Measurements from ENCODE around the gene SCAPER. TPM values are rescaled to one million over a fixed set of nuclear protein-coding genes. Genes with fewer than 3 reads are reported as not detected.

SCAPER gene
- total and polyA plus RNA-seq, 10 of the 15 experiments (the other 5 are each of a cell fraction or from before 2014, with no cell fraction given), result 1.0 to 7.7 (median 3.9) TPM

DNA sequence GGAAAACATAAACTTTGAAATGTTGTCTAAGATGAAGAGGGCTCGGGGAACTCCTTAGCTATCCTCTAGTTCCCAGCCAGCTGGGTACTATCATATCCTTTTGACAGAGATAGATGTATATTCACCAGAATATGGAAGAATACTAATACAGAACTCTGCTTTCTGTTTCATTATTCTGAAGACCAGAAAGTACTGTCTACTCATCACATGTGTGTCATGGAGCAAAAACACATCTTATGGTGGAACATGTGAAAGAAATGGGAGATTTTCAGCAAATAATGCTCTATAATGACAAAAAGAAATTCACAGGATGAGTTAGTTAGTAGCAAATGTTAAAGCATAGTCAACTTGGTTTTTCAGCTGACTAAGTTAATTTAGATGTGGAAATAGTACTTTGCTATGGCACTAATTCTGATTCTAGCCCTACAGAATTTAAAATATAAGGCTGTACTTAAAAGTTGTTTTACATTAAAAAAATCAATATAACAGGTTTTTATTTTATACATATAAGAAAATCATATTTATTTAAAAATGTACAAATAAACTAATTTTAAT lies 552.0 kb downstream of the SCAPER start (continued):
- TF ChIP-seq, protein P1, sequence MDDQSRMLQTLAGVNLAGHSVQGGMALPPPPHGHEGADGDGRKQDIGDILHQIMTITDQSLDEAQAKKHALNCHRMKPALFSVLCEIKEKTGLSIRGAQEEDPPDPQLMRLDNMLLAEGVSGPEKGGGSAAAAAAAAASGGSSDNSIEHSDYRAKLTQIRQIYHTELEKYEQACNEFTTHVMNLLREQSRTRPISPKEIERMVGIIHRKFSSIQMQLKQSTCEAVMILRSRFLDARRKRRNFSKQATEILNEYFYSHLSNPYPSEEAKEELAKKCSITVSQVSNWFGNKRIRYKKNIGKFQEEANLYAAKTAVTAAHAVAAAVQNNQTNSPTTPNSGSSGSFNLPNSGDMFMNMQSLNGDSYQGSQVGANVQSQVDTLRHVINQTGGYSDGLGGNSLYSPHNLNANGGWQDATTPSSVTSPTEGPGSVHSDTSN (IDR thresholded peaks at IDR 0.05; ENCODE audit: insufficient replicate concordance, low read depth, low read length), result no peak

DNA sequence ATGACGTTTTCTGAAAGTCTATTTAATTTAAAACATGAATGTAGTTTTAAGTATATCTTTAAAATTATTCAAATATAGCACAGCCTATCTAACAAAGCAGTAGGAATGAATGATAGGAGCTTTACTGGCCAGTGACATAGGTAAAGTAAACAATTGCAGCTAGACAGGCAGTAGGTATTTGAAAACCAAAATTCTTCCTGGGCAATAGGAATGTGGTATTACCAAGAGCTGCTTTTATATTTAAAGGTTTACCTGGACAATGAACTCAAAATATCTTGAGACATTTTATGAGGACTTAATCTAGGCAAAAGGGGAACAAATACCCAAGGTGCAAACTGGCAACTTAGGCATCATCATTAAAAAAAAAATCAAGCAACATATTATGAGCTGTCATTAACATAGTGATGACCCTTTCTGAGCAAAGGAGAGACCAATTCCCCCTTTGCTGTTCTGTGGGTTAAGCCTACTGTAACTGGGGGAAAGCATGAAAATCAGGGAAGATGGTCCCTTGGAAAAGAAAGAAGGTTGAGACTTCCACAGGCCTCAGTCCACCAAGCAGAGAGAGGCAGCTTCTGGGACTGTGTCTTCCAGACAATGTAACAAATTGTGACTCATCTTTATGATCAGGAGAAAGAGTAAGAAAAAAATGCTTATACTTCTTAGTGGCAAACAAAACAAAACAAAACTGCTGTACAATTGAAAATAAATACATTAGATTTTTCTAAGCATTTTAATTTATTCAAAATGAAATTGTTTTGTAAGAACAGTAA lies 555.7 kb downstream of the SCAPER start:
- TF ChIP-seq WRNIP1 (IDR thresholded peaks at IDR 0.05; ENCODE audit: borderline replicate concordance, low read depth, low read length), result no peak
- TF ChIP-seq SUPT20H (IDR thresholded peaks at IDR 0.05; ENCODE audit: borderline replicate concordance, control insufficient read depth, low read depth, low read length), result no peak
- TF ChIP-seq, protein P2, sequence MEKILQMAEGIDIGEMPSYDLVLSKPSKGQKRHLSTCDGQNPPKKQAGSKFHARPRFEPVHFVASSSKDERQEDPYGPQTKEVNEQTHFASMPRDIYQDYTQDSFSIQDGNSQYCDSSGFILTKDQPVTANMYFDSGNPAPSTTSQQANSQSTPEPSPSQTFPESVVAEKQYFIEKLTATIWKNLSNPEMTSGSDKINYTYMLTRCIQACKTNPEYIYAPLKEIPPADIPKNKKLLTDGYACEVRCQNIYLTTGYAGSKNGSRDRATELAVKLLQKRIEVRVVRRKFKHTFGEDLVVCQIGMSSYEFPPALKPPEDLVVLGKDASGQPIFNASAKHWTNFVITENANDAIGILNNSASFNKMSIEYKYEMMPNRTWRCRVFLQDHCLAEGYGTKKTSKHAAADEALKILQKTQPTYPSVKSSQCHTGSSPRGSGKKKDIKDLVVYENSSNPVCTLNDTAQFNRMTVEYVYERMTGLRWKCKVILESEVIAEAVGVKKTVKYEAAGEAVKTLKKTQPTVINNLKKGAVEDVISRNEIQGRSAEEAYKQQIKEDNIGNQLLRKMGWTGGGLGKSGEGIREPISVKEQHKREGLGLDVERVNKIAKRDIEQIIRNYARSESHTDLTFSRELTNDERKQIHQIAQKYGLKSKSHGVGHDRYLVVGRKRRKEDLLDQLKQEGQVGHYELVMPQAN (conservative IDR thresholded peaks at IDR 0.05), result no peak
- TF ChIP-seq, protein P3, sequence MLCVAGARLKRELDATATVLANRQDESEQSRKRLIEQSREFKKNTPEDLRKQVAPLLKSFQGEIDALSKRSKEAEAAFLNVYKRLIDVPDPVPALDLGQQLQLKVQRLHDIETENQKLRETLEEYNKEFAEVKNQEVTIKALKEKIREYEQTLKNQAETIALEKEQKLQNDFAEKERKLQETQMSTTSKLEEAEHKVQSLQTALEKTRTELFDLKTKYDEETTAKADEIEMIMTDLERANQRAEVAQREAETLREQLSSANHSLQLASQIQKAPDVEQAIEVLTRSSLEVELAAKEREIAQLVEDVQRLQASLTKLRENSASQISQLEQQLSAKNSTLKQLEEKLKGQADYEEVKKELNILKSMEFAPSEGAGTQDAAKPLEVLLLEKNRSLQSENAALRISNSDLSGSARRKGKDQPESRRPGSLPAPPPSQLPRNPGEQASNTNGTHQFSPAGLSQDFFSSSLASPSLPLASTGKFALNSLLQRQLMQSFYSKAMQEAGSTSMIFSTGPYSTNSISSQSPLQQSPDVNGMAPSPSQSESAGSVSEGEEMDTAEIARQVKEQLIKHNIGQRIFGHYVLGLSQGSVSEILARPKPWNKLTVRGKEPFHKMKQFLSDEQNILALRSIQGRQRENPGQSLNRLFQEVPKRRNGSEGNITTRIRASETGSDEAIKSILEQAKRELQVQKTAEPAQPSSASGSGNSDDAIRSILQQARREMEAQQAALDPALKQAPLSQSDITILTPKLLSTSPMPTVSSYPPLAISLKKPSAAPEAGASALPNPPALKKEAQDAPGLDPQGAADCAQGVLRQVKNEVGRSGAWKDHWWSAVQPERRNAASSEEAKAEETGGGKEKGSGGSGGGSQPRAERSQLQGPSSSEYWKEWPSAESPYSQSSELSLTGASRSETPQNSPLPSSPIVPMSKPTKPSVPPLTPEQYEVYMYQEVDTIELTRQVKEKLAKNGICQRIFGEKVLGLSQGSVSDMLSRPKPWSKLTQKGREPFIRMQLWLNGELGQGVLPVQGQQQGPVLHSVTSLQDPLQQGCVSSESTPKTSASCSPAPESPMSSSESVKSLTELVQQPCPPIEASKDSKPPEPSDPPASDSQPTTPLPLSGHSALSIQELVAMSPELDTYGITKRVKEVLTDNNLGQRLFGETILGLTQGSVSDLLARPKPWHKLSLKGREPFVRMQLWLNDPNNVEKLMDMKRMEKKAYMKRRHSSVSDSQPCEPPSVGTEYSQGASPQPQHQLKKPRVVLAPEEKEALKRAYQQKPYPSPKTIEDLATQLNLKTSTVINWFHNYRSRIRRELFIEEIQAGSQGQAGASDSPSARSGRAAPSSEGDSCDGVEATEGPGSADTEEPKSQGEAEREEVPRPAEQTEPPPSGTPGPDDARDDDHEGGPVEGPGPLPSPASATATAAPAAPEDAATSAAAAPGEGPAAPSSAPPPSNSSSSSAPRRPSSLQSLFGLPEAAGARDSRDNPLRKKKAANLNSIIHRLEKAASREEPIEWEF (IDR thresholded peaks at IDR 0.05; ENCODE audit: insufficient replicate concordance, low read depth, low read length), result no peak
- no peak for TF ChIP-seq NR2C2 (IDR thresholded peaks at IDR 0.05; ENCODE audit: borderline replicate concordance, control insufficient read depth, insufficient read length, low read depth)
- no peak for TF ChIP-seq KDM1A (IDR thresholded peaks at IDR 0.05; ENCODE audit: borderline replicate concordance)
- TF ChIP-seq DPF2 (IDR thresholded peaks at IDR 0.05), result no peak
- TF ChIP-seq HCFC1 (IDR thresholded peaks at IDR 0.05; ENCODE audit: low read length), result no peak
- TF ChIP-seq, protein P4, sequence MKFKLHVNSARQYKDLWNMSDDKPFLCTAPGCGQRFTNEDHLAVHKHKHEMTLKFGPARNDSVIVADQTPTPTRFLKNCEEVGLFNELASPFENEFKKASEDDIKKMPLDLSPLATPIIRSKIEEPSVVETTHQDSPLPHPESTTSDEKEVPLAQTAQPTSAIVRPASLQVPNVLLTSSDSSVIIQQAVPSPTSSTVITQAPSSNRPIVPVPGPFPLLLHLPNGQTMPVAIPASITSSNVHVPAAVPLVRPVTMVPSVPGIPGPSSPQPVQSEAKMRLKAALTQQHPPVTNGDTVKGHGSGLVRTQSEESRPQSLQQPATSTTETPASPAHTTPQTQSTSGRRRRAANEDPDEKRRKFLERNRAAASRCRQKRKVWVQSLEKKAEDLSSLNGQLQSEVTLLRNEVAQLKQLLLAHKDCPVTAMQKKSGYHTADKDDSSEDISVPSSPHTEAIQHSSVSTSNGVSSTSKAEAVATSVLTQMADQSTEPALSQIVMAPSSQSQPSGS (IDR thresholded peaks at IDR 0.05; ENCODE audit: low read length), result no peak
- RAD21 ChIA-PET (ENCODE audit: unreplicated experiment), result no interaction called here
- H3K4me1 ChIP-seq (ENCODE audit: control insufficient read depth, insufficient read depth, low read length), result 0 out of 2 replicates have a peak, but pooled peaks cover 6% of the 10 kb centered on the region
- no peaks in the 10 kb centered on the region for H3K79me2 ChIP-seq (ENCODE audit: control insufficient read depth, insufficient read depth, low read length)
- POLR2A ChIA-PET, result no interaction called here
- no peak overlapping the region for H3K9ac ChIP-seq (ENCODE audit: control insufficient read depth, insufficient read depth, low read length)
- 0% methylated on average over 1 of the region's 1 CpG for WGBS (ENCODE audit: insufficient coverage, insufficient replicate concordance, low lambda C conversion rate, missing lambda C conversion rate)
- DNase-seq (ENCODE audit: low read depth, low spot score) (no peak), FAIRE-seq (no peak), ATAC-seq (no peak)
- CTCF ChIA-PET, result interaction anchor here (1.0 kb wide), 1 partner anchor 14 kb away, joined by 3 read pairs; no protein-coding TSS in a partner anchor
- in situ Hi-C loops (cut with MboI) (no loop called here), intact Hi-C loops (cut with micrococcal nuclease; ENCODE audit: unreplicated experiment) (loop anchor here (5.0 kb wide), 1 partner anchor 493 kb away; no protein-coding TSS in a partner anchor)
- no peaks in the 10 kb centered on the region for H3K9me3 ChIP-seq (replicated peaks; ENCODE audit: control insufficient read depth, insufficient read depth, low read length)
- no TSS peak for BruUV-seq (replicated peaks)
- H3K27me3 ChIP-seq (replicated peaks in 1 of 2; ENCODE audit: control insufficient read depth in 2 of 2, insufficient read depth in 2 of 2, low read length in 1 of 2), result peaks cover 8 to 20% of the 10 kb centered on the region in 2 experiments
- H4K20me1 ChIP-seq (ENCODE audit: control insufficient read depth, insufficient read depth), result no peaks in the 10 kb centered on the region
- no peak overlapping the region for H3K4me3 ChIP-seq
- H2AFZ ChIP-seq (ENCODE audit: control insufficient read depth, low read depth, low read length), result no peak overlapping the region
- H3K27ac ChIP-seq (ENCODE audit: control insufficient read depth, insufficient read depth), result no peak overlapping the region
- SMC1A ChIA-PET (ENCODE audit: uncharacterized antibody, unreplicated experiment), result interaction anchor here (1.2 to 1.3 kb wide), 2 partner anchors 8 to 11 kb away, joined by 3 read pairs; no protein-coding TSS in a partner anchor
- no peak overlapping the region for H3K4me2 ChIP-seq (ENCODE audit: control insufficient read depth, insufficient read depth)
- H3K36me3 ChIP-seq (ENCODE audit: control insufficient read depth in 2 of 2, insufficient read depth in 2 of 2, low read length in 1 of 2), result no peaks in the 10 kb centered on the region

Measured in GM12878 (cell line).